Measurements from ENCODE around the gene CCNY.

Gene CCNY

GRCh38 chr10:35567951-35568350, 231.6 kb downstream of the CCNY start:
- no peak overlapping the region for H3K4me3 ChIP-seq (ENCODE audit: low read length)
- WGBS = 90% methylated on average over 6 of the region's 6 CpGs
- no peaks in the 10 kb centered on the region for H3K27me3 ChIP-seq (ENCODE audit: insufficient read depth, low read length)
- no peaks in the 10 kb centered on the region for H3K9me3 ChIP-seq (ENCODE audit: insufficient read depth, low read depth, low read length)
- no peak overlapping the region for H3K27ac ChIP-seq (ENCODE audit: low read depth, low read length)
- no peaks in the 10 kb centered on the region for H3K4me1 ChIP-seq (ENCODE audit: insufficient read depth, low read length)
- H3K9ac ChIP-seq (ENCODE audit: low read depth, low read length) = no peak overlapping the region
- H3K36me3 ChIP-seq (ENCODE audit: insufficient read depth, low read length) = peaks cover 30% of the 10 kb centered on the region

- H3K9ac ChIP-seq (ENCODE audit: low read depth, low read length) = no peak overlapping the region
- H3K27ac ChIP-seq (ENCODE audit: low read depth, low read length) = no peak overlapping the region
- no peaks in the 10 kb centered on the region for H3K4me1 ChIP-seq (ENCODE audit: insufficient read depth, low read length)
- peaks cover 30% of the 10 kb centered on the region for H3K36me3 ChIP-seq (ENCODE audit: insufficient read depth, low read length)
- H3K4me3 ChIP-seq (ENCODE audit: low read length) = no peak overlapping the region
- 94% methylated on average over 20 of the region's 20 CpGs for WGBS
- no peaks in the 10 kb centered on the region for H3K9me3 ChIP-seq (ENCODE audit: insufficient read depth, low read depth, low read length)
- no peaks in the 10 kb centered on the region for H3K27me3 ChIP-seq (ENCODE audit: insufficient read depth, low read length)
These were observed 232.2 kb downstream of the CCNY start for GRCh38 chr10:35568483-35569015.

GRCh38 chr10:35569111-35569707, 232.9 kb downstream of the CCNY start:
- Histone ChIP-seq H3K4me1 (ENCODE audit: insufficient read depth, low read length) (no peaks in the 10 kb centered on the region), H3K27me3 (ENCODE audit: insufficient read depth, low read length) (no peaks in the 10 kb centered on the region), H3K9me3 (ENCODE audit: insufficient read depth, low read depth, low read length) (no peaks in the 10 kb centered on the region), H3K36me3 (ENCODE audit: insufficient read depth, low read length) (peaks cover 28% of the 10 kb centered on the region), H3K4me3 (ENCODE audit: low read length) (no peak overlapping the region), H3K9ac (ENCODE audit: low read depth, low read length) (no peak overlapping the region), H3K27ac (ENCODE audit: low read depth, low read length) (no peak overlapping the region)
- 92% methylated on average over 16 of the region's 19 CpGs for WGBS

- Histone ChIP-seq H3K9ac (ENCODE audit: low read depth, low read length) (no peak overlapping the region), H3K27ac (ENCODE audit: low read depth, low read length) (no peak overlapping the region), H3K27me3 (ENCODE audit: insufficient read depth, low read length) (no peaks in the 10 kb centered on the region), H3K4me3 (ENCODE audit: low read length) (no peak overlapping the region), H3K4me1 (ENCODE audit: insufficient read depth, low read length) (no peaks in the 10 kb centered on the region), H3K36me3 (ENCODE audit: insufficient read depth, low read length) (peaks cover 27% of the 10 kb centered on the region), H3K9me3 (ENCODE audit: insufficient read depth, low read depth, low read length) (no peaks in the 10 kb centered on the region)
- 94% methylated on average over 4 of the region's 4 CpGs for WGBS
These were observed 233.5 kb downstream of the CCNY start for GRCh38 chr10:35569836-35570235.

- WGBS = no CpG with 5 or more reads among the region's 1 CpG
- Histone ChIP-seq H3K4me3 (ENCODE audit: low read length) (no peak overlapping the region), H3K27me3 (ENCODE audit: insufficient read depth, low read length) (no peaks in the 10 kb centered on the region), H3K9ac (ENCODE audit: low read depth, low read length) (no peak overlapping the region), H3K4me1 (ENCODE audit: insufficient read depth, low read length) (no peaks in the 10 kb centered on the region), H3K9me3 (ENCODE audit: insufficient read depth, low read depth, low read length) (no peaks in the 10 kb centered on the region), H3K27ac (ENCODE audit: low read depth, low read length) (no peak overlapping the region), H3K36me3 (ENCODE audit: insufficient read depth, low read length) (peaks cover 27% of the 10 kb centered on the region)
These were observed 234.1 kb downstream of the CCNY start for GRCh38 chr10:35570397-35570796.

- no peaks in the 10 kb centered on the region for H3K27me3 ChIP-seq (ENCODE audit: insufficient read depth, low read length)
- 100% methylated on average over 1 of the region's 1 CpG for WGBS
- H3K9me3 ChIP-seq (ENCODE audit: insufficient read depth, low read depth, low read length) = no peaks in the 10 kb centered on the region
These were observed 236.3 kb downstream of the CCNY start for GRCh38 chr10:35572583-35572982.

GRCh38 chr10:35573796-35574195, 237.5 kb downstream of the CCNY start:
- peaks cover 10% of the 10 kb centered on the region; the same call in 1 of the 2 replicates for H3K36me3 ChIP-seq (ENCODE audit: insufficient read depth, low read length)
- no peaks in the 10 kb centered on the region for H3K4me1 ChIP-seq (ENCODE audit: insufficient read depth, low read length)
- no peak overlapping the region for H3K4me3 ChIP-seq (ENCODE audit: low read length)
- no peak overlapping the region for H3K27ac ChIP-seq (ENCODE audit: low read depth, low read length)
- no peaks in the 10 kb centered on the region for H3K9me3 ChIP-seq (ENCODE audit: insufficient read depth, low read depth, low read length)
- WGBS = 36% methylated on average over 1 of the region's 1 CpG
- no peak overlapping the region for H3K9ac ChIP-seq (ENCODE audit: low read depth, low read length)
- H3K27me3 ChIP-seq (ENCODE audit: insufficient read depth, low read length) = no peaks in the 10 kb centered on the region

More at GRCh38 chr10:35572583-35572982, 236.3 kb downstream of the CCNY start:
- Histone ChIP-seq H3K4me1 (ENCODE audit: insufficient read depth, low read length) (no peaks in the 10 kb centered on the region), H3K9ac (ENCODE audit: low read depth, low read length) (no peak overlapping the region), H3K27ac (ENCODE audit: low read depth, low read length) (no peak overlapping the region), H3K4me3 (ENCODE audit: low read length) (no peak overlapping the region), H3K36me3 (ENCODE audit: insufficient read depth, low read length) (peaks cover 15% of the 10 kb centered on the region)

- H3K36me3 ChIP-seq (ENCODE audit: insufficient read depth, low read length) = peaks cover 10% of the 10 kb centered on the region; the same call in 1 of the 2 replicates
- WGBS = 88% methylated on average over 9 of the region's 9 CpGs
- H3K9ac ChIP-seq (ENCODE audit: low read depth, low read length) = no peak overlapping the region
- H3K9me3 ChIP-seq (ENCODE audit: insufficient read depth, low read depth, low read length) = no peaks in the 10 kb centered on the region
- no peak overlapping the region for H3K4me3 ChIP-seq (ENCODE audit: low read length)
- H3K4me1 ChIP-seq (ENCODE audit: insufficient read depth, low read length) = no peaks in the 10 kb centered on the region
- H3K27ac ChIP-seq (ENCODE audit: low read depth, low read length) = no peak overlapping the region
- H3K27me3 ChIP-seq (ENCODE audit: insufficient read depth, low read length) = no peaks in the 10 kb centered on the region
These were observed 238.6 kb downstream of the CCNY start for GRCh38 chr10:35574924-35575352.

- WGBS = 92% methylated on average over 9 of the region's 9 CpGs
- no peaks in the 10 kb centered on the region for H3K4me1 ChIP-seq (ENCODE audit: insufficient read depth, low read length)
- no peaks in the 10 kb centered on the region for H3K27me3 ChIP-seq (ENCODE audit: insufficient read depth, low read length)
- H3K9me3 ChIP-seq (ENCODE audit: insufficient read depth, low read depth, low read length) = no peaks in the 10 kb centered on the region
- H3K9ac ChIP-seq (ENCODE audit: low read depth, low read length) = no peak overlapping the region
- H3K4me3 ChIP-seq (ENCODE audit: low read length) = no peak overlapping the region
- peaks cover 4% of the 10 kb centered on the region; the same call in 1 of the 2 replicates for H3K36me3 ChIP-seq (ENCODE audit: insufficient read depth, low read length)
- H3K27ac ChIP-seq (ENCODE audit: low read depth, low read length) = no peak overlapping the region
These were observed 239.3 kb downstream of the CCNY start for GRCh38 chr10:35575640-35576039.

GRCh38 chr10:35576730-35577129, 240.4 kb downstream of the CCNY start:
- no peak overlapping the region for H3K27ac ChIP-seq (ENCODE audit: low read depth, low read length)
- H3K9ac ChIP-seq (ENCODE audit: low read depth, low read length) = no peak overlapping the region
- no peaks in the 10 kb centered on the region for H3K9me3 ChIP-seq (ENCODE audit: insufficient read depth, low read depth, low read length)
- WGBS = 93% methylated on average over 3 of the region's 3 CpGs
- no peak overlapping the region for H3K4me3 ChIP-seq (ENCODE audit: low read length)
- no peaks in the 10 kb centered on the region for H3K4me1 ChIP-seq (ENCODE audit: insufficient read depth, low read length)
- no peaks in the 10 kb centered on the region for H3K36me3 ChIP-seq (ENCODE audit: insufficient read depth, low read length)
- no peaks in the 10 kb centered on the region for H3K27me3 ChIP-seq (ENCODE audit: insufficient read depth, low read length)

GRCh38 chr10:35577926-35578617, 241.8 kb downstream of the CCNY start:
- Histone ChIP-seq H3K9me3 (ENCODE audit: insufficient read depth, low read depth, low read length) (no peaks in the 10 kb centered on the region), H3K4me1 (ENCODE audit: insufficient read depth, low read length) (no peaks in the 10 kb centered on the region), H3K9ac (ENCODE audit: low read depth, low read length) (no peak overlapping the region), H3K4me3 (ENCODE audit: low read length) (no peak overlapping the region), H3K27ac (ENCODE audit: low read depth, low read length) (no peak overlapping the region), H3K27me3 (ENCODE audit: insufficient read depth, low read length) (no peaks in the 10 kb centered on the region), H3K36me3 (ENCODE audit: insufficient read depth, low read length) (no peaks in the 10 kb centered on the region)
- 92% methylated on average over 7 of the region's 7 CpGs for WGBS
